C4-2B (cell line): ENCODE measurements around the gene KRTAP2-4.
"Not testable (repeated sequence)": the region's sequence is repeated elsewhere in the genome, so short reads cannot be mapped to it uniquely, and the experiment has no call there.

Experiments
- H3K27ac ChIP-seq: fragments of 450-650 bp; 2 replicates; pipeline ENCODE4 v1.5.1; 2017
- CTCF ChIP-seq: fragments of 450-650 bp; conservative IDR thresholded peaks from 2 replicates; pipeline ENCODE4 v1.5.1; 2017; ENCODE audit warnings: mild to moderate bottlenecking
- ZFX ChIP-seq: fragments of 450-650 bp; IDR thresholded peaks from 2 replicates; pipeline ENCODE4 v1.6.1; 2017

KRTAP2-4 gene

GRCh38 chr17:41060052-41060604 is 5.6 kb downstream of the KRTAP2-4 start, which contains the start of gene KRTAP2-3:
Gene KRTAP2-3 (minus strand): TSS chr17:41060114. CDS start chr17:41060050, 64 bp downstream.
- H3K27ac ChIP-seq: no peak within 1 kb of the TSS
- TF ChIP-seq CTCF (no peak), ZFX (no peak)

- H3K27ac ChIP-seq: not testable (repeated sequence)
Measured at GRCh38 chr17:41059276-41060051, 6.2 kb downstream of the KRTAP2-4 start.

GRCh38 chr17:41058741-41059140 is 6.9 kb downstream of the KRTAP2-4 start:
- TF ChIP-seq CTCF: no peak
- no peak for TF ChIP-seq ZFX
- no peak overlapping the region for H3K27ac ChIP-seq

- TF ChIP-seq CTCF (no peak), ZFX (no peak)
- H3K27ac ChIP-seq: no peak overlapping the region
Measured at GRCh38 chr17:41057547-41057946, 8.1 kb downstream of the KRTAP2-4 start.

GRCh38 chr17:41055130-41055529 is 10.5 kb downstream of the KRTAP2-4 start, which contains the start of gene KRTAP2-2:
Gene KRTAP2-2 (minus strand): TSS chr17:41055230. CDS start chr17:41055211, 19 bp downstream.
- H3K27ac ChIP-seq: not testable (repeated sequence)

GRCh38 chr17:41054556-41054955 is 11.1 kb downstream of the KRTAP2-4 start:
- H3K27ac ChIP-seq: not testable (repeated sequence)

GRCh38 chr17:41054025-41054424 is 11.7 kb downstream of the KRTAP2-4 start:
- TF ChIP-seq CTCF: no peak
- no peak for TF ChIP-seq ZFX
- no peak overlapping the region for H3K27ac ChIP-seq

GRCh38 chr17:41052566-41052965 is 13.1 kb downstream of the KRTAP2-4 start:
- no peak overlapping the region for H3K27ac ChIP-seq
- TF ChIP-seq ZFX (no peak), CTCF (no peak)

GRCh38 chr17:41049110-41049509 is 16.6 kb downstream of the KRTAP2-4 start:
- no peak overlapping the region for H3K27ac ChIP-seq
- TF ChIP-seq ZFX (no peak), CTCF (no peak)
